GM10248 (cell line): ENCODE data around the gene ADIPOR2.
A peak's percentile ranks its signal among the peaks of the same experiment; 100 is the strongest.
"Not testable (repeated sequence)": the region's sequence is repeated elsewhere in the genome, so short reads cannot be mapped to it uniquely, and the experiment has no call there.

Source experiments
- CTCF ChIA-PET: fragments of 300-600 bp; sonication (Branson Sonifier 250); formaldehyde crosslinking; extraction: SDS; loops from one replicate; lab custom pipeline; 2021; ENCODE audit warnings: antibody characterized with exemption; lab: Yijun Ruan, JAX
- POLR2A ChIA-PET: fragments of 350-650 bp; sonication (Branson Sonifier 250); formaldehyde crosslinking; extraction: SDS; loops from one replicate; lab custom pipeline; 2020; ENCODE audit warnings: antibody characterized with exemption; lab: Yijun Ruan, JAX
- DNase-seq: peaks from one replicate; pipeline ENCODE4 v3.0.0; 2012; ENCODE audit errors: extremely low spot score
- CTCF ChIP-seq: IDR thresholded peaks from 2 replicates; pipeline ENCODE4 v1.5.1; 2012; ENCODE audit warnings: mild to moderate bottlenecking, low read depth; ENCODE audit errors: extremely low read depth, missing control alignments, control extremely low read depth

Gene ADIPOR2

DNA sequence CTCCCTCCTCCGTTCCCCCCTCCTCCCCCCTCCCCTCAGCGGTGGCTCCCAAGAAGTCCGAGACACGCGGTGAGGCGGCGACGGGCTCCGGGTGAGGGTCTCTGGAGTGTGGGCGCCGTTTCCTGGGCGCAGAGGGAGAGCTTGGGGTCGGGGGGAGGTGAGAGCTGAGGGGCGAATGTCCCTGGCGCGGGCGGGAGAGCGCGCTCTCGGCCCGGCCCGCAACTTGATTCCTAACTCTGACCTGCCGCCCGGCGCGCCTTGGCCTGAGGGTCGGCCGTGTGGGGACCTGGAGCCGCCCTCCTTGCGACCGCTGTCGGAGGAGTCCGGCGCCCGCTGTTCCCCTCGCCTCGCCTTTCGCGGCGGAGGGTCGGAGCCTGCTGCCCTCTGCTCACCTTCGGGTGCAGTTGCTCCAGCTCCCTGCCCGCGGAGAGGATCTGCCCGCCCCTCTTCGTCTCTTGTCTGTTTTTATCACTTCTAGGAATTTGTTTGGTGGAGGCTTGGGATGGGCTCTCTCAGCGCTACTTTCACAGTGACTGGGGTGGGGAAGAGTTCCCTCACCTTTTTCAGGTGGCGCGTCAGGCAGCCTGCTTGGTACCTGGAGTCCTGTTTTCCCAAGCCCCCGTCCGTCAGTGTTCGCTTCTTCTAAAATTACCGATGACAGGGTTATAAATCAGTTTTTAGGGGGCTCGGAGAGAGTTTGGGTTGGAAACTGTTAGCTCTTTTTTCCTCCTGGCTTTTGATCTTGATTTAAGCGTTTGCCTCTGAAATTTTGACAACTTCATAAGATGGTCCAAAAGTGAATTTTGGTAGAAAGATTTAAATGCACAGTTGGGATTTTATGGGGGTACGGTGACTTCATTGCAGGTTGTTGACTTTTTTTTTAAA is 495 bp downstream of the ADIPOR2 start:
- TF ChIP-seq CTCF: no peak
- peak; percentile 59 for DNase-seq
- CTCF ChIA-PET: no interaction called here

GRCh38 chr12:1692226-1692625 is 1.4 kb downstream of the ADIPOR2 start:
- DNase-seq: no peak
- ChIA-PET CTCF (interaction anchor here (1.5 kb wide), 1 partner anchor 99 kb away, joined by 4 read pairs; no protein-coding TSS in a partner anchor), POLR2A (no interaction called here)
- TF ChIP-seq CTCF: no peak

More for the DNA sequence above, 495 bp downstream of the ADIPOR2 start:
- POLR2A ChIA-PET: interaction anchor here (0.6 to 1.1 kb wide), 2 partner anchors 20 to 97 kb away, joined by 3 read pairs; no protein-coding TSS in a partner anchor

DNA sequence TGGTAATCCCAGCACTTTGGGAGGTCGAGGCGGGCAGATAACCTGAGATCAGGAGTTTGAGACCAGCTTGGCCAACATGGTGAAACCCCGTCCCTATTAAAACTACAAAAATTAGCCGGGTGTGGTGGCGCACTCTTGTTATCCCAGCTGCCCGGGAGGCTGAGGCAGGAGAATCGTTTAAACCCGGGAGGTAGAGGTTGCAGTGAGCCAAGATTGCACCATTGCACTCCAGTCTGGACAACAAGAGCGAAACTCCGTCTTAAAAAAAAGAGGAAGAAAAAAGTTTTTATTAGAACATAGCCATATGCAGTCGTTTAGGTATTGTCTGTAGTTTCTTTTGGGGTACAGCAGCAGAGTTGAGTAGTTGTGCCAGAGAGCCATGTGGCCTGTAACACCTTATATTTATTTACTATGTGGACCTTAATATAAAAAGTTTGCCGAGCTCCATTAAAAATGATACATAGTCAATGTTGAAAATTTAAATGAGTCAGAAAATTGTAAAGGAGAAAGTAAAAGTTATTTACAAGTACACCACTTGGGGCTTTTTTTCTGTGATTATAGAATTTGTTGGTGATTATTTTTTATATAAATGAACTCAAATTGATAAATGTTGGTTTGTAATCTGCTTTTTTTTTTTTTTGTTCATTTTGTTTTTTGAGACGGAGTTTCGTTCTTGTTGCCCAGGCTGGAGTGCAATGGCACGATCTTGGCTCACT is 2.2 kb downstream of the ADIPOR2 start:
- CTCF ChIA-PET: interaction anchor here (1.5 kb wide), 1 partner anchor 98 kb away, joined by 4 read pairs; no protein-coding TSS in a partner anchor
- POLR2A ChIA-PET: interaction anchor here (0.7 kb wide), 3 partner anchors 77 to 1105 kb away, joined by 3 to 4 read pairs (median 4); no protein-coding TSS in a partner anchor
- no peak for DNase-seq
- TF ChIP-seq CTCF: no peak

DNA sequence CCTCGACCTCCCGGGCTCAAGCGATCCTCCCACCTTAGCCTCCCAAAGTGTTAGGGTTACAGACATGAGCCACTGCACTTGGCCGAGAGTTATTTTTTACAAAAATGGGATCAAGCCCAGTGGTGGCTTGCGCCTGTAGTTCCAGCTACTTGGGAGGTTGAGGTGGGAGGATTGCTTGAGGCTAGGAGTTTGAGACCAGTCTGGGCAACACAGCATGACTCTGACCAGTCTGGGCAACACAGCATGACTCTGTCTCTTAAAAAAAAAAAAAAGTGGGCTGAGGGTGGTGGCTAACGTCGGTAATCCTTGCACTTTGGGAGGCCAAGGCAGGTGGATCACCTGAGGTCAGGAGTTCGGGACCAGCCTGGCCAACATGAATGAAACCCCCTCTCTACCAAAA is 4.2 kb downstream of the ADIPOR2 start:
- CTCF ChIA-PET, POLR2A ChIA-PET, DNase-seq: not testable (repeated sequence)

- no peak for DNase-seq
- TF ChIP-seq CTCF: no peak
- ChIA-PET CTCF (interaction anchor here (0.9 to 2.0 kb wide), 3 partner anchors 10 to 95 kb away, joined by 3 to 7 read pairs (median 3); no protein-coding TSS in a partner anchor), POLR2A (no interaction called here)
These were observed 5.2 kb downstream of the ADIPOR2 start for GRCh38 chr12:1695886-1696670.

DNA sequence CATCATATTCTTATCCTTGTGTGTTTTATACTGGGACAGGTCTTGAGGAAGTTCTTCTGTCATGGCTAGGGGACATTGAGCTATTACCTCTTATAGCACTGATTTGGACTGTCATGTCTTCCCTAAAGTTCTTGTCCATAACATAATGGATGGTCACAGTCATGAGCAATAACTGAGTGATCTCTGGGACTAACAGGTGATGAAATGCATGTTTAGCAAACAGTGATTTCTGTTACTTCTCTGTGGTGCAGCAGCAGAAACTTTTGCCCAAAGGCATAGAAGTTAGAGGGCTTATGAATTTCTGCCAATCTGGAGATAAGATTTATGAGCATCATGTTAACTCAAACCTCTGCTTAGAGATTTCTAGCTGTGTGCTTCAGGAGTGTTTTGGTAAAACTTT is 5.9 kb downstream of the ADIPOR2 start:
- TF ChIP-seq CTCF: no peak
- CTCF ChIA-PET: interaction anchor here (0.9 to 2.0 kb wide), 6 partner anchors 9 to 94 kb away, joined by 3 to 7 read pairs (median 4); no protein-coding TSS in a partner anchor
- no peak for DNase-seq
- POLR2A ChIA-PET: no interaction called here
